Activated CD8-positive, alpha-beta memory T cell treated with anti-CD3 and anti-CD28 coated beads, Interleukin-2, amount 50 U/mL, for 4 hours (primary cell): ENCODE results near the gene TBR1.
A peak's percentile ranks its signal among the peaks of the same experiment; 100 is the strongest.

Source experiments
- DNase-seq: peaks from one replicate; pipeline ENCODE4 v3.0.0-alpha.2; 2020

The TBR1 gene

DNA sequence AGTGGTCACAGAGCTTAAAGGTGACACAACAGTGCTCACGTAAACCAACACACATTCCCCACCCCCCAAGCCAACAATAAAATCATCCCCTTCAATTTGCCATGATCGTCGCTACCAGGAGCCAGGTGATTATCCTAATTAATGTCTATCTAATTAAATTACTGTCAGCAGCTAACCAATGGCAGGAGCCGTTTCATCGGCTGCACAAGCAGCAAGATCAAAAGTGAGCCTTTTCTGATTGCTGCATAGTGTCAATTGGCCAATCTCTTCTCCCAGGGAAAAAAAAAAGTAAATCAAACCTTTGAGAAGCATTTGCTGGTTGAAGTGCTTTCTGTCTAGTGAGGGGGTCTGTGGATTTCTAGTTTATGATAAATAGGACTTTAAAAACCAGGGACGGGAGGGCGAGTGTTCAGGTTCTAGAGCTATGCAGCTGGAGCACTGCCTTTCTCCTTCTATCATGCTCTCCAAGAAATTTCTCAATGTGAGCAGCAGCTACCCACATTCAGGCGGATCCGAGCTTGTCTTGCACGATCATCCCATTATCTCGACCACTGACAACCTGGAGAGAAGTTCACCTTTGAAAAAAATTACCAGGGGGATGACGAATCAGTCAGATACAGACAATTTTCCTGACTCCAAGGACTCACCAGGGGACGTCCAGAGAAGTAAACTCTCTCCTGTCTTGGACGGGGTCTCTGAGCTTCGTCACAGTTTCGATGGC, at the start of gene TBR1:
Gene TBR1 (plus strand): TSS at position 311 of the 721 bp plus-strand sequence. CDS start 114 bp downstream, at position 425.
- DNase-seq = no peak

DNA sequence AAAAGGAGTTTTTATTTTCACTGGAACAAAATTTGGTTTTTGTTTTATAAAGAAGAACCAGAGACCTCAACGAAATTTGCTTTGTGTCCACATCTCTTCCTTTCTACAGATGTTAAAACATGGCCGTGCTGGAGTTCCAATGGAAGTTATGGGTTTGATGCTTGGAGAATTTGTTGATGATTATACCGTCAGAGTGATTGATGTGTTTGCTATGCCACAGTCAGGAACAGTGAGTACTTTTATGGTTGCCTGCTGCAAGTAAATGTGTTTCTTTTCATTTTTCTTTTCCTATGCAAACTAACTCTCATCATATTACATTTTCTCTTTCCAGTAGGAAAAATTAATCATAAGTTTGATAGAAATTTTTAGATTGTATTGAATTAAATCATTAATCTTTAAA, 48.4 kb upstream of the TBR1 start:
- DNase-seq = no peak

DNA sequence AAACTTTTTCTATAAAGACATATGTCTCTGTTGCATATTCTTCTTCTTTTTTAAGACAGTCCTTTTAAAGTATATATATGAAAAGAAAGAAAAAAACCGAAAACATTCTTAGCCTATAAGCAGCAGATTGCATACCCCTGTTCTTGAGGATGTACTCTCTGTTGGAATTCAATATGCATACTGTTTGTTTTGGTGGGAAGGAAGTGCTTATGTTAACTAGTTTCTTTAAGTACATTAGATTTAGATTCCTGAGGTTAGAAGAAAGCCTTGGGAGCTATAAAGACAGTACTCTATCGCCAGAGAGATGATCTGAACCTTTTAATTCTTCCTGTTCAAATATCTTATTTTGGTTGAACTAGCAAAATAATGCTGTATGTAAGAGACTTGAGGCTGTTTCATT, 46.8 kb upstream of the TBR1 start:
- no peak for DNase-seq

DNA sequence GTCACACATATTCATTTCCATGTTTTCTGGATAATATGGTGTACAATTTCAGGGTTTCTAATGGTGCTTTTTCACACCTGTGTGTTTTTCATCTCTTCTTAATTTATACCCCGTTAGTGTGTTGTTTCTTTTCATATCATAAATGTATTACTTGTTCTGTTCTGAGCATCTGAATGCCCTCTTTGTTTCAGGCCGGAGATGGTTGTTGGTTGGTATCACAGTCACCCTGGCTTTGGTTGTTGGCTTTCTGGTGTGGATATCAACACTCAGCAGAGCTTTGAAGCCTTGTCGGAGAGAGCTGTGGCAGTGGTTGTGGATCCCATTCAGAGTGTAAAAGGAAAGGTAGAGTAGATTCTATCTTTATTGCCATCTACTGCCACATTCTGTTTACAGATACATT, 45.1 kb upstream of the TBR1 start:
- no peak for DNase-seq

DNA sequence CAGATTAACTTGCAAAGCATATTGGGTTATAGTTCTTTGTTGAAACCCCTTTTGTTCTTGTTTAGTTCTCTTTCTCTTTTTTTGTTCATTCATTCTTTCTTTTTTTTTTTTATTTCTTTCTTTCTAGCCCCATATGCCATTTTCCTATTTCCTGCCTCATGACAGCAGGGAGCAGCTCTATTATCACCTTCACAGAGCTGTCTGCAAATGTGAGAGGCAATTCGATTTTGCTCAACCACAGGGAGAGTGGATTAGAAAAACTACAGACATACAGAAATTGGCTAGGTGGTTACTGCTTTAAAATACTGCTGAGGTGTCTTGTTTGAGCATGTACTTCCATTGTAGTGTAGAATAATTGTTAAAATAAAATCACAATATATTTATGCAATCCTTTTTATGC, 44.2 kb upstream of the TBR1 start:
- DNase-seq = no peak

DNA sequence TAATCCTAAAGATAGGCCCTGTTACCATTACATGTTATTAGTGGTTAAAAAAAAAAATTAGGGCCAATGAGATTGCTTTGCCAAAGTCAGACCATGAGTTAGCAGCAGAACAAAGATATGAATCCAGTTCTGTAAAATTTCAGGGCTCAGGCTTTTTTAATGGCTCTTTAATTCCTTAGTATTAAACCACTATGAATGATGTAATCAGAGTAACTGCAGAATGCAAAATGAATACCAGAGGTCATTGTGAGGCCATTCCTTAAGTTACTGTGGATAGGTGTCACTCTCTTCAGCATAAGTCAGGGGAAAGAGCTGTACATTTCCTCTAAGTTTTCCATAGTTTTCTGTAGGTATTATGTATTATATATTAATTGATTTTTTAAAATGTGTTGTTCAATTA, 42.2 kb upstream of the TBR1 start:
- DNase-seq = no peak

DNA sequence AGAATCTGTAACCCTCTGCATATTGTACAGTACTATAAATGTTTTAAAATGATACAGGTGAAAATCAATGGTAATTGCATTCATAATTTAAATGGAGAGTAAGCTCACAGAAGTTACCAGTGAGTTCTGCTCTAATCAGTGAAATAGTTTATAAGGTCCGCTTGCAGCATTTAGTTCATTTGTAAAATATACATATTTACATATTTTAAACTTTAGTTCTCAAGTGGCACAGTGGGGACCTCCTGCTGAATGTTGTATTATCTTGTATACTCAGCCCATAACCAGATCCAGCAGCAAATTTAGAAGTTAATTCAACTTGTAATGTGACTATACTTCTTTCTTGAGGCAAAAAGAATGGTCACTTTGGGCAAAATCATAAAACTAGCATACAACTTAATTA, 41.7 kb upstream of the TBR1 start:
- no peak for DNase-seq

DNA sequence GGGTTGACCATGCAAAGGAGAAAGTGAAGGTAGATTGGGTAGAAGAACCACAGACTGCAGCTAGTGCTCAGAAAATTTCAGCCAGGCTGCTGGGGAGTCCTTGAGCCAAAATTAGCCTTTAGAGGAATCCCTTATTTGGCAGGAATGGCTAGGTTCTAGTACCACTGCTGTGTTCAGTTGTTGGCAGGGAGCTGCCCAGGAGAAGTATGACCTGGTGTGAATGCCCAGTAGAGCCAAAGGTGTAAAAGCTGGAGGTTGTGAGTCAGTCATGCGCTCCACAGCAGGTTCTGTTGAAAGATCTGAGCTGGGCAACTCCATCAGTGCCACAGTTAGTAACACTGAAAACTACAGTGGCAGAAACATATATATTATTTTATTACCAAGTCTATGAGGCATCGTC, 36.4 kb upstream of the TBR1 start:
- DNase-seq = no peak

DNA sequence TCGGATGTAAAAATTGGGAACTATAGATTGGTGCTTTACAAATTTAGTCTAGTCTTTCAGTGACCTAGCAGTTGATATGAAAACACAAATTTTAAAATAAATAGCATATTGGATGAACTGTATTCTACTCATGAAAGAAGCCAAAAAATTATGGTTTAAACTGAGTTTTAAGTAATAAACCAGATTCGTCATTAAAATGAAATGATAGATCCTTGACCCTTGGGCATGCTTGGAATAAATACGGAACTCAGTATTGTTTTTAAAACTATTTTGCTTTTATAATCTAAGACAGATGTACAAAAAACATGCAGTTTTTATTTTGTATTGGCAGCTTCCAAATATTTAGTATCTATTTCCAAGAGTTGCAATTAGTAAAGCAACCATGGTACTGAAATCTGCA, 34.6 kb upstream of the TBR1 start:
- DNase-seq = no peak

DNA sequence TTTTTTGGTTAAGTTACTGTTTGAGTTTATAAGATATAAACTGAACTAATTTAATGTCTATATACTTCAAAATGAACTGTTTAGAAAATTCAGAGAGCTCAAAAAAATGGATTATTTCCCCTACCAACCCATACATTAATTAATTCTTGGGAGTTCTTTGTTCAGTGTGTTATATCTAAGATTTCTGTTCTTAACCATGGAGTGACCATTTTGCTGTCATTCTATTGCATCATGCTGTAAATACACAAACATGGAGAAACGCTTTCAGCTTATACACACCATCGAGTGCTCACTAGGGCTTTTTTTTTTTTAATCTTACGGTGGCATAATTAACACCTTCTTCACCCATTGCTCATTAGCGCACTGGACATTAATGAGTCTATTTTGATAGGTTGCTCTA, 33.4 kb upstream of the TBR1 start:
- DNase-seq = no peak

DNA sequence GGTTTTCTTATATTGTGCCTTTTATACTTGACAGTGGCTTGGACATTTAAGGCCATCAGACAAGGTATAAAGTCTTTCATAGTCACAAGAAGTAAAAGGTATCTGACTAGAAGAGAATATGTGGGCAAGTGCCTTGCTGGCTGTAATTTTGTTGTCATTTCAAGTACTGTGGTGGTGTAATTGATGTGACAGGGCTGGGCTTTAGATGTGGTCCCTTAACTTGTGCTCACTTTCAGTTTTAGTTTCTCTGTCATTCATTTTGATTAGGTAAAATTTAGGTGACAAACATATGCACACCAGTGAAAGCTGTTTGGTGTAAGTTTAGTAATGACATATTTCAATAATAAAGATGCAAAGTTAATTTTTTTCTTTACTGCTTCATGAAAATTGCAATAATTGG, 31.2 kb upstream of the TBR1 start:
- no peak for DNase-seq

DNA sequence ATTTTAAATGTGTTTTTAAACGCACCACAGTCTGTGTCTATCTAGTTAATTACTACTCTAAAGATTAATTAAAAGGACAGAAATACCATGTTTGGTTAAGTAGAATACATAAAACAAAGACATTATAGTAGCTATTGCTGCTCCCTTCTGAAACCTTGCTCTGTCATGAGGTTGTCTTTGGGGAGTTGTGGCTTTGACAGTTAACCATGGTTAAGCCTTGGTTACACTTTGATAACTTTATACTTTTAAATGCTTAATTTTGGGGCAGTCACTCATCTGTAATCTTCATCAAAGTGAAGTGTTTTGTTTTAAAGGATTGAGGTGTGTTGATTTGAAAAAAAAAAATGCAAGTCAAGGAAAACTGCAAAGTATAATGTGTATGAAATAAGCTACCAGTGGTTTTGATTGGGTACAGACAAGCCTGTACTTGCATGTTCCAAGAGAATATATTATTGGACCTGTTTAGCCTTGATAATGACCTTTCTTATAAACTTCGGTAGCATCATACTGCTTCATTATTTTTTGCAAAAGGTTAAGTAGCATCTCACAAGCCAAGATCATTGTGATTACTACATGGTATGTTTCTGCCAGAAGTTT, 29.8 kb upstream of the TBR1 start:
- DNase-seq = no peak

DNA sequence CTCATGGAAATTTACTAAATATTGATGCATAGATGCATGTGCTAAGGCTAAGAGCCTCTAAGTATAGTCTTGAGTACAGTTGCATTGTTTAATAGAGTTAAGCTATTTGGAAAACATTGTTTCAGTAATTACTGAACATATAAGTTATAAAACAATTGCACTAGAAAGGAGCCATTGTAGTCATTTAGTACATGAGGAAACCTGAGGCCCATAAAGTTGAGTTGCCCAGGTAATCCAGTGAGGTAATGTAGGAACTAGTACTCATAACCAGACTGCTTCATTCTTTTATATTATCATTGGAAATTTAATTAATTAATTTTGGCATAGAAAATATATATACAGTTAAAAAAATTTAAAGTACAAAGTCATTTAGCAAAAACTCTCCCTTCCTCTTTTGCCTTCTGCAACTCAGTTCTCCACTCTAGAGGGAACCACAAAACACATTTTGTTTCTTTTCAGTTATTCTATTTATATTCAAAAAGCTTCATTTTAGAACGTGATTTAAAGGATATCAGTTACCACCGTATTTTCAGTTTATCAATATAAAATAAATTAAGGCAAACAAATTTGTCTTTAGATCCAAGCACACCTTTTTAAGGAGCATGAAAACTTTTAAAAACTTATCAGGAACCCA, 27.8 kb upstream of the TBR1 start:
- no peak for DNase-seq

DNA sequence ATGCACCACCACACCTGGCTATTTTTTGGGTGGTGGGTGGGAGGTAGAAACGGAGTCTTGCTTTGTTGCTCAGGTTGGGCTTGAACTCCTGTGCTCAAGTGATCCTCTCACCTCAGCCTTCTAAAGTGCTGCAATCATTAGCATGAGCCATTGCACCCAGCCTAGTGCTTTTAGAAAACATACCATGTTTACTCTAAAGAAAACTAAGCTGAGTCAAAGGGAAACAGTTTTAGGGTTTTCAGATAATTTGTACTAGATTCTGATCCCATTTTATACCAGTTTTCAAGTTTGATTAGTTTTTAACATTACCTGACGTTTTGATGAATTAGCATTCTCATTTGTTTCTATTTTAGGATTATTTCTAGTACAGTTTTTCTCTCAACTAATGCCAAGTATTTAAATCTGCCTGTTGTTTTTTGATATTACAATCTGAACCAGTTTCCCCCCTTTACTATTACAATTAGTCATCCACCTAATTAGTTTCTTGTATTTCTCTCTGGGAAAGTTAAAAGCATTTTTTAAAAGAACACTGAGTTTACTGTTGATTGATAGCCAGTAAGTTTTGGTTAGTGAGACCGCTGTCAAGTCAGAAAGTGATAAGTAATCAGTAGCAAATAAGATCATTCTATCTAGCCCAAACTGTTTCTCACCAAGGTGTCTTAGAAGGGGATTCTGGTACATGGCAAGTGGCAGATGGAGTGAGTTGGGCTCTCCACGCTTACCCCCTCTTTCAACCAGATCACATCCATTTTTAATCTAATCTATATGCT, 24.2 kb upstream of the TBR1 start:
- no peak for DNase-seq

DNA sequence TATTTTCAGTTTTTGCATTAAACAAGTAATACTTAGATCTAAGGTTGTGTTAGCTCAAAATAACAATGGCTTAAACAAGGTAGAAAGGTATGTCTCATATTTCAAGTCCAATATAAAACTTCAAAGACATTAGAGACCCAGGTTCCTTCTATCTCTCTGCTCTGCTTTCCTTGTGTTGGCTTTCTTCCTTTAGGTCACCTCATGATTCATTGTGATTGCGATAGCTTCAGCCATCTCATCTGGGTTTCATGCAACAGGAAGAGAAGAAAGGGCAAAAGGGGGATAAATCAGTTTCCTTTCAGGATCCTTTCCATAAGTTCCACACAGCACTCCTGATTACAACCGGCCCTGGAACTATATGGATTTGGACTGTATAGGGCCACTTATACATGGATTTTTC, 16.0 kb upstream of the TBR1 start:
- DNase-seq = no peak

DNA sequence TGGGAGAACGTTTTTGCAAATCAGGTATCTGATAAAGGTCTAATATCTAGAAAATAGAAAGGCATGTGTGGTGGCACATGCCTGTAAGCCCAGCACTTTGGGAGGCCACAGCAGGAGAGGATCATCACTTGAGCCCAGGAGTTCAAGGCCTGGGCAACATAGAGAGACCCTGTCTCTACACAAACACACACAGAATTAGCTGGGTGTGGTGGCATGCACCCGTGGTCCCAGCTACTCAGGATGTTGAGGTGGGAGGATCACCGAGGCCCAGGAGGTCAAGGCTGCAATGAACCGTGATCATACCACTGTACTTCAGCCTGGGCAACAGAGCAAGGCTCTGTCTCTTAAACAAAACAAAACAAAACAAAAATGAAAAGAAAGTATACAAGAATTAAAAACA, 13.8 kb upstream of the TBR1 start:
- DNase-seq = no peak

DNA sequence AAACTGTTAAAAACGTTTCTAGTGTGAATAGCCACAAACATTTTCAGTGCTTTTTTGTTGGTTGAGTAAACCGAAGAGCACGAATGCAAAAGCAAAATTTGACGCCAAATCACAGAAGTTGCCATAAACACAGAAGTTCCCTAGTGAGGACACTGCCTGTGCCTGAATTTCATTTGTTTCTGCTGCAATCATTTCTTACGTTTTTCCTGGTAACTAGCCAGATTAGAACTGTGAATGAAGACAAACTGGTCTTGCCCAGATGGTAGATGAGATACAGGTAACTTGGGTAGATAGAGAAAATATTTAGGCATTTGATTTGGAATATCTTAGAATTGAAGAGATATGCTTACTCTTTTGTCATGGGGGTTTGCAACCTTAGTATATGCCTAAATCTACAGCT, 9.8 kb upstream of the TBR1 start:
- no peak for DNase-seq

DNA sequence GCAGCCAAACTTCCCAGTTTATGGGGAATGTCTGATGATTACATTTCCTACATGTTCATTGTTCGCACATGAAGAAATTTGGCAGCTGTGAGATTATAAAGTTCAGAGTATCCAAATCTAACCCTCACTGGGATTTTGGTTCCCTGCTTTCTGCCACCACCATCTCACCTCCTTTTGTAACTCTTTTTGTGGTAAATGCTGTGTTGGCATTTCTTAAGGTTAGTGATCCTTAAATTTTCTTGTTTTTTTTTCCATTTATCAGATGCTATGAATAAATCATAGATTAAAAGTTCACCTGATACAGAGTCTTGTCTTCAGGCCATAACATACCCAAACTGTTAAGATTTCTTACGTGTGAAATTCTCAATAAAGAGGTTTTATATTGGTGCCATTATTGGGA, 8.5 kb upstream of the TBR1 start:
- no peak for DNase-seq

DNA sequence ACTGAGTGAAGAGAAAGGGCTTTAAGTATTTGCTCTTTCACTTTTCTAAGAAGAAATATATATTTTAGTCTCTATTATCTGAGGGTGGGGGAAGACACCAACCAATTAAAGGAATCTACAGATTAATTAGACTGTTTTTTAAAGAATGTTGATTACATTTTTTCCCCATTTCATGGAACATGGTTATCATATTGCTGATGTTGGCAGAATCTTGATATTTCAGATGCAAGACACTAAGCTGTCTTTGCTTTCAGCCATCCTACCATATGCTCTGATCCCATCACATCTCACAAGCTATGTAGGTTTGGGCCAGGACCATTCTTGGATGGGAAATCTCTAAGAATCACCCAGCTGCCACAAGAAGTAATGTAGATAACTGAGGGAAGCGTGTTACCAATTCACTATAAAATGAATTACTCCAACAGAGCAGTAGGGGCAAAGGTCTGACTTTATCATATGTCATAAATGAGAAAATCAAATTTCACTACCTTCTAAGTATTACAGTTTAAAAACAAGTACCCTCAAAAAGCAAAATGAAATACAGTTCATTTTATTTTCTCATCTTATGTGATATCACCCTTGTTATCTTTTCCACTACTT, 6.7 kb upstream of the TBR1 start:
- no peak for DNase-seq

DNA sequence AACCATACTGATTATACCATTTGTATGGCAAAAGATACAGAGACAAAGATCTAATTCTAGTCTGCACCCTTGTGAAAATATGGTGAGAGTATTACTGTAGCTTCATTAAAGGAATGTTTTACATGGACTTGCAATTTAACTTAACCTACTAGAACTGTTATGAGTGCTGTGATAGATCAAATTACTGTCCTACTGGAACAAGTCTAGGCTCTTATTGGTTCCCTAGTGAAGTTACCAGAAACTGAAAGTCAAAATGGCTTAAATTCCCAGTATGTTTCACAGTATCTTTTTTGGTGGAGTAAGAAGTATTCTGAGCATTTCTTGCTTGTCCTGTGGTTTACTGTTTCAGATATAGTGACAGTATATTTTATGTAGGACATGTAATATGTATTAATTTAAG, 3.8 kb upstream of the TBR1 start:
- DNase-seq = no peak

DNA sequence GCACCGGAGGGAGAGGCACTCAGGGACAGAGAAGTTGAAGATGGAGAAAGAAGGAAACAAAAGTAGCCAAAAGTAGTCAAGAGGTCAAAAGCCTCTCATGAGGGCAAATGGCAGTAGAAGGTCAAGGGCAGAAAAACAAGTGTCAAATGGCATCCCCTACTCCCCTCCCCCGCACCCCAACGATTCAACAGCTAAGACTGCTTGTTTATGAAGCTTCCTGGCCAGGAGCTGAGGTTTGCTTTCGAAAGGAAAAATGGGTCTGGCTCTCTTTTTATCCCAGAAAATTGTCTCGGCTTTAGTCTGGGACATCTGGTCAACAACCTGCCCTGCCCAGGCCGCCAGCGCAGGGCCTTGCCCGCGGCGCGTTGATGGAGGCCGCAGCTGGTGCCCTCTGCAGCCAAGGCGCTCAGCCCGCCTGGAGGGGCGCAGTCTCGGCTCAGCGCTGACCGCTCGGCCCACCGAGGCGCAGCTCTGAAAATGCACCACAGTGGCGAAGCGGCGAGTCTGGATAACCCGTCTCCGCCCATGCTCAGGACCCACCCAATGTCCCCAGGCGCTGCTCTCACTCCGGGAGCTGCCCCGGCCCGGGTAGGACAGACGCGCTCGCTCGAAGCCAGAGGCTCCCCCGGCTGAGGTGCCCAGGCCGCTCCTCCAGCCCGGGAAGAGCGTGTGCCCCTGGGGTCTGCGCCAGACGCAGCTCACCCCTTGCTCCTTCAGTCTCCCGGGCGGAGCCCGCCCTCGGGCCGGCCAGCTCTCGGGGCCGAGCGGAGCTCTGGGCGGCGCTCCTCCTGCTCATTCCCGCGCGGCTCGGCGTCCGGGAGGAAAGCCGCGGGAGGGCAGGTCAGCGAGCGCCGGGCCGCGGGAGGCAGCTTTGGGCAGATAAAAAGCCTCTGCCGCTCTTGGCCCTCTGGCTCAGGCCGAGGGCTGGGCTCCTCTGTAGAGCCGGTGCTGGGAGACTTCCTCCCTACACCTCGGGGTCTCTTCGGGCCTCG, 1.8 kb upstream of the TBR1 start:
- peak; percentile 18 for DNase-seq
